ENCODE data around the gene PLCL2. TPM values are rescaled to one million over a fixed set of nuclear protein-coding genes. Genes with fewer than 3 reads are reported as not detected.

Gene PLCL2
- total RNA-seq, 1 experiment from 2014 or later: 32.1 TPM

DNA sequence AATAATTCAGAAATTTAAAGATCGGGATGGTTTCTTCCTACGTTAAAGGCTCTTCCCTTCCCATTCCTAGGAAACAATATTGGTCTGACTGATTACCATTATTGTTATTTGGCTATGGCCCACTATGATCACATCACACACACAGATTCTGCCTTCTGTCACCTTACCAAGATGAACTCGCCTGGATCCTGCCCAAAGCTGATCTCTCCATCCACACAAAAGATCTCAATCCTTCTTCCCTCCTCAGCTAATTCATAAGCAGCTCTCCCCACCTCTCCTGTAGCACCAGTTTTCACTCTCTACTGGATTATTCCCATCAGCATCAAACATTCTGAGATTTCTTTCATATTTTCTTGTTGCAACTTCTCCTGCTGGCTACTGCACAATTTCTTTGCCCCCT lies 25.0 kb downstream of the PLCL2 start:
- Histone ChIP-seq H2BK12ac (ENCODE audit: insufficient read length, low read depth, low read length) (no peak overlapping the region), H3K79me1 (ENCODE audit: insufficient read depth, low read depth, low read length, poor library complexity, severe bottlenecking) (no peaks in the 10 kb centered on the region), H2BK20ac (ENCODE audit: low read depth, low read length, poor library complexity, severe bottlenecking) (no peak overlapping the region), H3K9me3 (ENCODE audit: control insufficient read depth, low read depth, low read length) (no peaks in the 10 kb centered on the region), H2AFZ (ENCODE audit: low read length) (no peak overlapping the region), H4K20me1 (ENCODE audit: control insufficient read depth, insufficient read depth, insufficient read length) (no peaks in the 10 kb centered on the region), H2BK15ac (ENCODE audit: low read depth, low read length) (no peak overlapping the region), H3K27ac (ENCODE audit: insufficient read length, low read depth, low read length) (no peak overlapping the region), H2BK120ac (ENCODE audit: low read depth, low read length, poor library complexity, severe bottlenecking) (no peak overlapping the region), H3T11ph (ENCODE audit: low read length) (no peak overlapping the region), H2AK5ac (ENCODE audit: insufficient read length, low read length) (no peak overlapping the region), H3K23me2 (ENCODE audit: insufficient read length, low read depth, low read length, poor library complexity, severe bottlenecking) (no peaks in the 10 kb centered on the region), H4K8ac (replicated peaks; ENCODE audit: insufficient read length, low read depth, low read length) (no peak overlapping the region), H3K27me3 (ENCODE audit: insufficient read depth, low read length) (no peaks in the 10 kb centered on the region), H3K4me1 (ENCODE audit: insufficient read depth, low read length) (no peaks in the 10 kb centered on the region), H3K56ac (ENCODE audit: insufficient read length, low read depth, low read length) (no peak overlapping the region), H3K79me2 (ENCODE audit: insufficient read depth, low read length) (0 out of 2 replicates have a peak, but pooled peaks cover 2% of the 10 kb centered on the region), H4K5ac (ENCODE audit: insufficient read length, low read depth, low read length) (no peak overlapping the region), H3K18ac (ENCODE audit: insufficient read length, low read depth, low read length) (no peak overlapping the region), H4K91ac (ENCODE audit: insufficient read length, low read depth, low read length) (no peak overlapping the region), H3K4me2 (ENCODE audit: insufficient read depth, insufficient read length, low read length) (no peak overlapping the region), H2BK5ac (ENCODE audit: insufficient read length, low read length) (no peak overlapping the region), H3K14ac (ENCODE audit: insufficient read depth, low read length) (no peak overlapping the region), H3K9ac (ENCODE audit: extremely low read depth, insufficient read length, low read length) (no peak overlapping the region), H3K4ac (ENCODE audit: low read depth, low read length) (no peak overlapping the region), H3K23ac (ENCODE audit: insufficient read length, low read depth, low read length) (no peak overlapping the region)
- H3K4me1 Mint-ChIP-seq: peaks cover 29 to 35% of the 10 kb centered on the region in 2 experiments
- TF ChIP-seq, protein P1, sequence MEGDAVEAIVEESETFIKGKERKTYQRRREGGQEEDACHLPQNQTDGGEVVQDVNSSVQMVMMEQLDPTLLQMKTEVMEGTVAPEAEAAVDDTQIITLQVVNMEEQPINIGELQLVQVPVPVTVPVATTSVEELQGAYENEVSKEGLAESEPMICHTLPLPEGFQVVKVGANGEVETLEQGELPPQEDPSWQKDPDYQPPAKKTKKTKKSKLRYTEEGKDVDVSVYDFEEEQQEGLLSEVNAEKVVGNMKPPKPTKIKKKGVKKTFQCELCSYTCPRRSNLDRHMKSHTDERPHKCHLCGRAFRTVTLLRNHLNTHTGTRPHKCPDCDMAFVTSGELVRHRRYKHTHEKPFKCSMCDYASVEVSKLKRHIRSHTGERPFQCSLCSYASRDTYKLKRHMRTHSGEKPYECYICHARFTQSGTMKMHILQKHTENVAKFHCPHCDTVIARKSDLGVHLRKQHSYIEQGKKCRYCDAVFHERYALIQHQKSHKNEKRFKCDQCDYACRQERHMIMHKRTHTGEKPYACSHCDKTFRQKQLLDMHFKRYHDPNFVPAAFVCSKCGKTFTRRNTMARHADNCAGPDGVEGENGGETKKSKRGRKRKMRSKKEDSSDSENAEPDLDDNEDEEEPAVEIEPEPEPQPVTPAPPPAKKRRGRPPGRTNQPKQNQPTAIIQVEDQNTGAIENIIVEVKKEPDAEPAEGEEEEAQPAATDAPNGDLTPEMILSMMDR (conservative IDR thresholded peaks at IDR 0.05): no peak
- WGBS (ENCODE audit: extremely low coverage, insufficient read length, low lambda C conversion rate): no CpG with 5 or more reads among the region's 3 CpGs
- no peaks in the 10 kb centered on the region for H3K36me3 Mint-ChIP-seq (ENCODE audit: insufficient read depth in 1 of 3, low read depth in 3 of 3)
- H3K27me3 Mint-ChIP-seq (ENCODE audit: low read depth): no peaks in the 10 kb centered on the region
- H3K4me3 Mint-ChIP-seq: no peak overlapping the region
- H3K9me3 Mint-ChIP-seq: no peaks in the 10 kb centered on the region
- DNase-seq: no peak
- peak overlapping the region in 1 of 3 experiments; percentile 52; a peak in 2 of 7 replicates for H3K27ac Mint-ChIP-seq
